Superior temporal gyrus (tissue), 1 donor: ENCODE measurements around the gene RHOBTB1.
"Not testable (repeated sequence)": the region's sequence is repeated elsewhere in the genome, so short reads cannot be mapped to it uniquely, and the experiment has no call there.

Source experiments
- DNase-seq: peaks from one replicate; pipeline ENCODE4 v3.0.0-alpha.2; 2016; ENCODE audit errors: extremely low spot score

The RHOBTB1 gene

DNA sequence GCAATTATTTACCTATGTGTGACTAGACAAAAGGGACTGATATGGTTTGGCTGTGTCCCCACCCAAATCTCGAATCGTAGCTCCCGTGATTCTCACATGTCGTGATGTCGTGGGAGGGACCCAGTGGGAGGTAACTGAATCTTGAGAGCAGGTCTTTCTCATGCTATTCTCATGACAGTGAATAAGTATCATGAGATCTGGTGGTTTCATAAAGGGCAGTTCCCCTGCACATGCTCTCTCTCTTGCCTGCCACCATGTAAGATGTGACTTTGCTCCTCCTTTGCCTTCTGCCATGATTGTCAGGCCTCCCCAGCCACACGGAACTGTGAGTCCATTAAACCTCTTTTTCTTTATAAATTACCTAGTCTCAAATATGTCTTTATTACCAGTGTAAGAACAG is 37.2 kb downstream of the RHOBTB1 start:
- DNase-seq, result not testable (repeated sequence)

DNA sequence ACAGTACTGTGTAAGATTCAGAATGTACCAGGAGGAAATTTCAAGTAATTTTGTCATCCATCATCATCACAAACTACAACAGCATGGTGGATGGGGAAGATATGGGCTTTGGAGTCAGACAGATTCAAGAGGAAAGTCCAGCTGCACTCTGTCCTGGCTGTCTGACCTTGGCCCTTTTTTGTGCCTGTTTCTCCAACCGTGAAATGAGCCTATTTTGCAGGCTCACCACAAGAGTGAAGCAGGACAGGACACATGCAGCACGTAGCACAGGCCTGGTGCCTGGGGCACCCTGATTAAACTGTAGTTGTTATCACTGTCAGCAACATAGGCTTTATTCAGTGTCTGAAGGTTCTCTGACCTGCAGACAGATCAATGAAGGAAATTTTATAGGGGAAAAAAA is 37.6 kb downstream of the RHOBTB1 start:
- no peak for DNase-seq

DNA sequence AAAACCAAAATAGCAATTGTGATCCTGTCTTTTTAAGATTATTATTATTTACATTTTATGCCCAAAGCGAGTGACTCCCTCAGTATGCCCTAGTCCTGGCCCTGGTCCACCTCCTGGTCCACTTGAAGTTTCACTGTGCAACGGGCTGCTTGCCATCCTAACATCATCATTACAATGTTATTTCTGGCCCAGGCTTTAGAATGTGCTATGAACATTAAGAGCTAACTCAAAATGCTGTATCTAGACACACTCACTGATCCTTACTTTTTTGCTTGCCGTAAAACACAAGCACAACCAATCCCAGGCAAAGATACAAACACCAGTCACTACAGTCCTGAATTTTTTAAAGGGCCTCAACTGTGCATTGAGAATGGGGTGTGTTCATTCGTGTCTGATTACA is 38.4 kb downstream of the RHOBTB1 start:
- DNase-seq, result no peak

DNA sequence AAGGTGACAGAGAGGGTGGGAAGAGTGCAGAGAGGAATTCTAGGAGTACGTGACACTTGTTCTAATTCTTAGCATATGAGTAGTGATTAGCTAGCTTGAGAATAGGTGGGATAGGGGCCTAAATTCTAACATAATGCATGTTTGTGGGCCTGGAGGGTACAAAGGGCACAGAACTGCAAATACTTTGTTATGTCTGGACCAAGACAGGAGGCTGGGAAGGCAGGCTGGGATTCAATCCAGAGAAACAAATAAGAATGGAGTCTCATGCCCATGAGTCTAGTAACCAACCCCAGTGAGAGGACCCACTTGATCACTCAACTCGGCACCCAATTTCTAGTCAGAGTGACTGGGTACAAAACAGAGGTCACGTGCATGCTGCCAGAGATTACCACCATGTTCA is 40.9 kb downstream of the RHOBTB1 start:
- DNase-seq, result no peak

DNA sequence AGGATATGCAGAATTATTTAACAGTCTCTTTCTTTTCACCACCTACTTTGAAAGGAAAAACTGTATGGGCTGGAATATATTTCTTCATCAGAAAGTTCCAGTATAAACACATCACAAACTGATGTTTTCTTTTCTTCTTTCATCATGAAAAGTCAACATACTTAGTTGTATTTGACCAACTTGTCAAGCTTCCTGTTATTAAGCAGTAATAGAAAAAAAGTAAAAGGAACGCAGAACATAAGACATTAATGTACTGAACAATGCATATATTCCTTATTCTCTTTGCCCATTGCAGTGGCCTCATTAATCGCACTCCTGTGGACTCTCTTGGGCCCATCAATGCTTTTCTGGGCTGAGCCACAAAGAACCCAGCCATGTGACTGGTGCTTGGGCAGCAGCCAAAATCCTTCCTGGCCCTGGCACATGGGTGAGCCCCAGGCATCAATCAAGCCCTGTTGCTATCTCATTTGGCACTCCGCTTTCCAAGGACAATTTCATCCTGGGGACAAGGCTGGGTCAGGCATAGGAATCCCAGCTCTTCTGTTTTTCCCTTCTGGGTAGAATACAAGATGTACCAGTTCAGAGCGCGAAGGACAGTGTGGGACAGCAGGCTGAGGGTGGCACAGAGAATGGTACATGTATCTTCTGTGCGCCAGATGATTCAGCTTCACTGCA is 42.3 kb downstream of the RHOBTB1 start:
- DNase-seq, result peak; percentile 74

DNA sequence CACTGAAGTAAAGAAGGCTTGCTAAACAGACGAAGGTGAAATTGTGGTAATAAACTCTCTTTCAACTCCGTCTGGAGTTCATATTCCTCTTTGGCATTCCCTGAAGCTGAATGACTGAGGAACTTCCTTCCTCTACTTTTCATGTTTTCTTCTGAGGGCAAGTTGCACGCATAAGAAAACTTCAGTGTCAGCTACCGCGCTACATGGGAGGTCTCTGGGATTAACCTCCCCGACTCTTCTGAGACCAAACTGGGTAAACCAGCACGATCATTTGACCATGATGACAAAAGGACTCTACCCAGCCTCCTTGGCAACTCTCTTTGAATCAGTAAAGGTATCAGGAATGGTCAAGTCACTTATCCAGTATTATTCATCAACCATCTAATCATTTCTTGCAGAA is 44.7 kb downstream of the RHOBTB1 start:
- no peak for DNase-seq

DNA sequence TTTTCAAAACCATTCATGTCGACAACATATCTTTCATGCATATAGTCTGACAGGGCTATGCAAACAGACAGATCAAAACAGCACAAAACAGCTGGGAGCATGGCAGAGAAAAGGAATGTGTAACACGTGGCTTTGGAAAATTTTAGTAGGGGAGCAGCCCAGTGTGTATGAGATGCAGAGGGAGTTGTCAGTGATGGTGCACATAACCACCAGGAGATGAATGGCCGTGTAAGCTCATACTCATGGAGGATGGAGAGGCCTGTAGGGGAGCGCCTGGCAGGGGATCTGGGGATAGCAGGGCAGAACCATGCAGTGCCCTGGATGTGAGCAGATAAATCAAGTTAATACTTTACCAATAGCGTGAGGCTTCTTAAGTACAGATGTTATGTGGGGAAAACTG is 45.7 kb downstream of the RHOBTB1 start:
- DNase-seq, result no peak

DNA sequence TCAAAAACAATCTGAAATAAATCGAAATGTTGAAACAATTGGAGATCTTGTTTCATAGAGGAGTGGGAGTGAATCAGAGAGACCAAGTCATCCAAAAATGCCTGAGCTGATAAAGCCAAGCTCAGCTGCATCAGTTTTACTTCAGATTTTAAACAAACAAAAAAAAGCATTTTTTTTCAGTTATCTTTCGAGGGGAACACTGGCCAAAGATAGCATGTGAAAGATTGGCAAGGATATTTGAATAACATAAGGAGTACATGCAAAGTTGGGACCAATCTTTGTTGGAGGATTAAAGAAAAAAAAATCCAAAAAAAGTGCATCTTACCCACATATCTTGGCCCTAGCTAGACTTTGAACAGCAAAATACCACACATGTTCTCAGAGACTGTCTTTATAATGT is 47.2 kb downstream of the RHOBTB1 start:
- DNase-seq, result no peak

DNA sequence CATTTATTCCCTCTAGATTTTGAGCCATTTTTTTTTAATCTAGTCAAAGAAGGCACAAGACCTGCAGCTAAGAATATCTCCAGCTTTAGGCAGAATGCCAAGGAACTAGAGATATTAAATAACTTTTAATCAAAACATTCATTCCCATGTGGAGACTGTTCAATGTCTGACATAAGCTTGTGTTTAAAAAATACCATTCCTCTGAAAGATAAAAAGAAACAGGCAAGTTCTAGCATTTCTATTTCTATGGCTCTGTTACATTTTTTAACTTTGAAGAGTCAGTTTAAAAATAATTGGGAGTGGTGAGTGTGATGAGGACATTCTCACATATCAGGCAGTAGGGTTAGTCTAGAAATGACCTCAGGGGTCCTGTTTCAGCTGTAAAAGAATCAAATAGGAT is 48.0 kb downstream of the RHOBTB1 start:
- DNase-seq, result no peak

DNA sequence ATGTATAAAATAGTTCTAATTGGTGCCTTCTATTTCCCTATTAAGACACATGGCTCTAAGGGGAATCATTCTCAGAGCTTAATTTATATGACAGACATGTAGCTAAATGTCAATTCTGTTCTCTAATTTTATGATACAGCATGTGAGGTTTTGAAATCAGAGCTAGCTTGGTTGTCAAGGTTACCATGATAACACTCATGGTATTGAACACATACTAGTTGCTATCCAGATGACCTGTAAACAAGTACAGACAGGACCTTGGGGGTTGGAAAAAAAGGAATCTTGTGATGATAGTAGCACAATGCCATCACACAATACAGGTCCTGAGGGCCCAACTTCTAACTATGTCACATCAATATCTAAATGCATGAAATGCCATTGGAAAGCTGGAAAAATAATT is 49.2 kb downstream of the RHOBTB1 start:
- no peak for DNase-seq

DNA sequence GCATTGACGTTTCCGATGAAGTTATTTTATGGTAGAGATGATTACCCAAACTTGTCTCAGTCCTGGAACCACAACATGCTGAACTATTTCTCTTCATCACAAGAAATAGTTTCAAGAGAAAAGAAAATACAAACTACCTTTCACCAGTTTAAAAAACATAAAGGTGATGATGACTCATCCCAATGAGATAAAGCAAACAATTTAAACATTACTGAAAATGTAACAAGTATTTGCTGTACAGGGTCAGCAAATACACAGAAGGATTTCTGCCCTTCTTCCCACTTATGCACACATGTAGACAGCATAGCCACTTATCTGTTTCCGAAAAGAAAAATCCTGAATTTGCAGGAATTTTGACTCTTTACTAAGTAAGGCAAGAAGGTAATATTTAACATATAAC is 50.8 kb downstream of the RHOBTB1 start:
- no peak for DNase-seq

DNA sequence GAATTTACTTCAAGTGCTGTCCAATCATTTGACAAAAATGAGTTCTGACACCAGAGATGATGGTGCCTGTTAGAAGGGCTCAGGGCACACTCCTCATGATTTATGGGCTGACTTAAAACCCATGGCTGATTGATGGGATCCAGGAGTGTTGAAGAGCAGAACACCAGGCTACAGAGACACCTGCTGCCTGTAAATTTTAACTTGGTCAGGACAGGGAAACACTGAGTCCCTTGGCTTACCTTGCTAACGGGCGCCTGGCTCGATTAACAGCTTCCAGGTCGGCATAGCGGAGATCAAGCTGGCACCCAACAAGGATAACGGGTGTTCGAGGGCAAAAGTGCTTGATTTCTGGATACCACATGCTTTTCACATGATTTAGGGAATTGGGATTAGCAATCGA is 51.4 kb downstream of the RHOBTB1 start:
- DNase-seq, result no peak

DNA sequence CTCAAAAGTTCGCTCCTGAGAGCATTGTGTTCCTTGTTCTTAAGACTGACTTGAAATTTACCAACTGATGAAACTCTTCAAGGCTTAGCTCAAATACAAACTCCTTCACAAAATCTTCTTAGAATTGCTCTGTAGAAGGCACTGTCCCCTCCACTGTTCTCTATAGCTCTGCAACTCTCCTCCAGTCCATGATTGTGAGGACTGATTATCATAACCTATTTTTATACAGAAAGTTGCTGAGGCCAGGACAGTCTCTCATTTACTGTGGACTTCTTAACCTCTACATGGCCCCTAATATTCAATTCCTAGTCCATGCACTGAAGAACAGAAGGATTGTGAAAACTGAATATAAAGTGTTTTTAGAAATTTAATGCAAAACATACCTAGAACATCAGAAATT is 53.2 kb downstream of the RHOBTB1 start:
- no peak for DNase-seq

DNA sequence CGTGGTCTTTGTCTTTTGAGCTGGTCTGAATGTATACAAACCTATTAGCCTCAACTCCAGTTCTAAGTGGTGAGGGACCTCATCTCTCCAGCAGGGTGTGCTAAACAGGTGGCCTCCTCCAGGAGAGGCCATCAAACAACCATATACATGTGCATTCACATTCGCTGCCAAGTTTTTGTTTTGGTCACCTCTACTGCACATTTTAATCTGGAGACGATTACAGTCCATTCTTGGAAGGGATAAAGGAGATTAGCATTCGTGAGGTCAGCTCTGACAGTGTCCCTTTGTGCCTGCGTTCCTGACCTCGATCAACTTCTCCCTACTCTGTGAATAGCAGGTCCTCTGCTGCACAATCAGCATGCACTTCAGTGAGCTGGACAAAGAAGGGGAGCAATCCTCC is 60.8 kb downstream of the RHOBTB1 start:
- no peak for DNase-seq

DNA sequence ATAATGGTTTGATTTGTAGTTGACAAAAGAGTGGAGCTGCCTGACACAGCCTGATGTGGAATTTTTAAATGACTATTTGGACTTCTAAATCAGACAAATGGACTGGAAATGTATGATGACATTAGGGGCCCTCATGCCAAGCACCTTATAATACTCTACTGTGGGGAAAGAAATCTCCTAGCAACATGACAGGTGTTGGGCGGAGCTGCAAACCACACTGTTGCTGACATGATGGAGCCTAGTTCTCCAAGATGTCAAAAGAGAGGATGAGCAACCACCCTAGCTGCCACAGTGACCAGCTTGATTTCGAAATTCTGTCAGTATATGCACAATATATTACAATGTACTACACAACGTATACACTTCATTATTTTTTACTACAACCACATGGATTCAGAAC is 65.8 kb downstream of the RHOBTB1 start:
- DNase-seq, result no peak

DNA sequence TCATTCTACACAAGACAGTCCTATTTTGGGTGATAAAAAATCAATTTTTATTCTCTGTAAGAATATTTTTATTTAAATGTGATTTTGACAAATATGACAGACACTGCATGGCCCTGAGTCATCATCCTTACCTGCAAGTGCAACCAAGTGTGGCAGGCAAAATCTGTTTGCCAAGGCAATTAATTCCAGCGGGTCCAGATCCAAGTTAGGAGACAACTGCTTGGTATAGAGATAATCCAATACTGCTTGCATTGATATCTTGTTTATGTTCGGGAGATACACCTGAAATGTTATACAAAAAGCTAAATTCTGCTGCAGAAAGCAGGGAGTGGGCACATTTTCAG is 66.2 kb downstream of the RHOBTB1 start:
- no peak for DNase-seq

DNA sequence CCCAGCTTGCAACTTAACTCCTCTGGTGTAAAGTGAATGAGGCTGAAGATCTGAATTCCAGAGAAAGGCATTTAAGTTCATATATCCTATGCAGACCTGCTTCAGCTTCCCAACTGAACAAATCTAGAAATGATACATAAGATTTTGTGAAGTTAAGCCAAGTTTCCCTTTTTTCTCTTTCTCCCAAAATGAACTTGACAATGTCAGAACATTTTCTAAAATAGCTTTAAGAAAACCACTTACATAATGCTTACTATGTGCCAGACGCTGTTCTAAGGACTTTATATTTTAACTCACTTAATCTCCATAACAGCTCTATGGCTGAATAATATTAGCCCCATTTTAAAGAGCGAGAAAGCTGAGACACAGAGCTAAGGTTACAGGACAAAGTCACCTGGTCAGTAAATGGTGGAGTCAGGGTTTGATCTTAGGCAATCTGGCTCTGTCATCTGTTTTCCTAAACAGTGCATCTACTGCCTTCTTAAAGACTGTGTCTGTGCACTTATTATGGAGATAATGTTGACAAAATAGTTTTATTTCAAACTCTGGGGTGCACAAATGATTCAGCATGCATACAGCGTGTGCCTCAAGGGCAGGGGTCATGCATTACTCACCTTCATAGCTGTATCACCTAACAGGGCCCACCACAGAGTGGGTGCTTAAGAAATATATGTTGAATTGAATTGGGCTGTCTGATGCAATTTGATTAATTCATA is 66.8 kb downstream of the RHOBTB1 start:
- peak; percentile 76 for DNase-seq

DNA sequence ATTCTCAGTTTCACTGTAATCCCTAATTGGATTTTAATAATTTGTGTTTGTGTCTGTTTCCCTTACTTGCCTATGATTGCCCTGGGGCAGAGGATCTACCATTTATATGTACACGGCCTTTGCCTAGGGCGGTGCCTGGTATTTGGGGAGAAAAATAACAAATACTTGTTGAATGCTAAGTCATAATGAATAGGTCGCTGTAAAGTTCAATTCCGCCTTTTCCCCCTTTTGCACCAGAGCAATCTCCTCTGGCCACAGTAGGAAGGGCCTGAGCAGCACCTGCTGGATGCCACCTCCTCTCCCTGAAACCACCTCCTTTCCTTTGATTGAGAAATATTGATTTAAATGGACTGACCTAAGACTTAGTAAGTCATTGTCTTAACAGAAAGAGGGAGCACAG is 70.2 kb downstream of the RHOBTB1 start:
- DNase-seq, result no peak

DNA sequence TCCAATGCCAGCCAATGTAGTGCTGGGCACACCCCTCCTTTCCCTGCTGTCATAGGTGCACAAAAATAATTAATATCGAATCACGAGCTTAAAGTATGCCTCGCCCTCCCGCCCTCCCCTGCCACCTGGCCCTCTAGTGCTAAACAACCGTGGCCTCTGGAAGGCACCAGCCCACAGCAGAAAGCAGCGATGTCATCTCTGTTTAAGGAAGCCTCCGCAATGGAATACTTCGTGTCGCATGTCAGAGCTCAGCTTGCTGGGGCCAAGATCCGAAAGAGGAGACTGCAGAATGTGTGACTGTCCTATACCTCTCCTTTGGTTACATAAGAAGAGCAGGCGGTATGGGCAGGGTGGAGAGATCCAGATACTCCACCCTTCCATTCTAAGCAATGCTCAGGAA is 71.5 kb downstream of the RHOBTB1 start:
- DNase-seq, result no peak

DNA sequence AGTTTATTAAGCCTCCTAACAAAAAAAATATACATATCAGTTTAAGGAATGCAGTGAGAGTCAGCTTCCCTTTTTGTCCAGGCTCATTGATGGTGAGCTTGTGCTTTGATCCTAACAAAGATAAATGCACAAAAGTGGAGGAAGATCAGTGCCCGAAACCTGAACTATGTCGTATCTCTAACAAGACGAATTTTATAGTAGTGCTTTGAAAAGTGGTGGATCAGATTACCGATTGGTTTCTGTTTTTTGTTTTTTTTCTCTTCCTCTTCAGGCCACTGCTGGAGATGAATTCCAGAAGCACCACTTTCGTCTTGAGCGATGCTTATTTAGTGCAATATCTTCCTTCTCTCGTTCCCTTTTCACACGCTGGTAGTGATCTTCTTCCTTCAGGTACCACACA is 72.8 kb downstream of the RHOBTB1 start:
- no peak for DNase-seq

DNA sequence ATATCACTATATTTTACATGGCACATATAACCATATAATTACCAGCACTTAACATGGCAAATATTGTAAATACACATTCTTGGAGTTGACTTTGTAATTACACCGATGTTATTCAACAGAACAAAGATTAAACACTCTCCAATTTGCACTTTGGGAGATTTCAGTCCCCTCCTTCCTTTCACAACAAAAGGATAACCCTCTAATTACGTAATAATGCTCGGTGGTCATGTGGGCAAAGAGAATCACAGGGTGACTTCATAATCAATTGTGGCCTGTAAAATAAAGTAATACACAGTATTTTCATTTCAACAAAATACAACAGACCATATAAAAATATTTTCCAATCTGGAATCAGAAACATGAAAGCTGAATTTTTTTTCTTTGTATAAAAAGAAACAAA is 73.2 kb downstream of the RHOBTB1 start:
- no peak for DNase-seq

DNA sequence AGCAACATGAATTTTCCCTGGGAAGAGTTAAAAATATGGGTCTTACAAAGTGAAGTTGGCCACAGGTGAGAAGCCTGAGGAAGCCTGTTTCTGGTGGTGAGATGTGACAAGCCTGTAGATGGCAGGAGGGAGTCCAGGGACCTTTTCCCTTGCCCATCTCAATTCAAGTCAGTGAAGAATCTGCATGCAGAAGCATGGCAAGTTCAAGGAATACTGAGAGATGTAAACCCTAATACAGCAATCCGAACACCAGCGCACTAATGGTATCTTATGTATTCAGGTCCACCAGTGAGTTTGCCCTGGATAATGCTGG is 73.6 kb downstream of the RHOBTB1 start:
- DNase-seq, result no peak

DNA sequence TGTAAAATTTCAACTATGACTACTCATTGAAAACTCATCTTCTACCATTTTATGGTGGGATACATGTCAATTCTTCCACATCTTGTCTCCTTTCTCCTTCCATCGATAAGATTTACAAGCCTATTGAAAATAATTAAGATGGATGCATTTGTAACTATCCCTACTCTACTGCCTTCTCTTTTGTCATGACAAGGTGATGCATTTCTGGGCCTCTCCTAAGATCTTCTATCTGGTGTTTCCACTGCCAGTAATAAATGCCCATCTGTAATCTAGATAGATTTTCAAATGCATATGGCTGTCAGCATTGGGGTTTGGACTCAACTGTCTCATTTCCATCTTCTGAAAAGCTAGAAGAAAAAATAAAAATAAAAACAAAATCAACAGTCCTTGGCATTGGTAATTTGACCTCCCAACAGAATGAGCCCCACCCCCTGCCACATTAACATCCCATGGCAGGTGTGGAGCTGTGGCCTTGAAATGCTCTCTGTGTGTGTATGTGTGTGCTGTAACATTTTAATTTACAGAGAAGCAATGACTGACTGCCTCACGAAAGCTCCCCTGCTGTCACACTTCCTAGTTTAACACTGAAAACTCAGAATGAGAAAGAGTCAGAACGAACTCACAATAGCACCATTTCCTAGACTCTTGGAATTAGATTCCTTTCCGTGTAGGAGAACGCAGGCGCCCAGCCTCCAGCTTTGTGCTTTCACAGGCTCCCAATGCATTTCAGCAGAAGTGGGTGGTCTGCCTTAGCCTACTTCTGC is 74.2 kb downstream of the RHOBTB1 start:
- no peak for DNase-seq
